ENCODE results near the gene SLC38A10.

GRCh38 chr17:81317530-81317821 lies 22.4 kb upstream of the SLC38A10 start:
- TF ChIP-seq EZH2 (IDR thresholded peaks at IDR 0.05; ENCODE audit: insufficient read depth, poor library complexity, severe bottlenecking) (no peak), EZH2phosphoT487 (IDR thresholded peaks at IDR 0.05; ENCODE audit: insufficient read depth, low read depth) (no peak)
